Prostate gland (tissue), 2 donors: Measurements from ENCODE around the gene CTIF.

ENCODE experiments used
- CTCF ChIP-seq, 4 experiments: fragments of 200-600 bp in 2 of 4; fragments of 450-650 bp in 2 of 4; sonication (generic) in 2 of 4; IDR thresholded peaks; 1 replicate in 3 of 4; 2 replicates in 1 of 4; pipeline ENCODE4 v1.5.1; 2016 to 2019; ENCODE audit warnings: antibody characterized with exemption in 4 of 4, mild to moderate bottlenecking in 2 of 4, moderate library complexity in 2 of 4
- POLR2A ChIP-seq: fragments of 450-650 bp; IDR thresholded peaks from one replicate; pipeline ENCODE4 v1.6.1; 2016; ENCODE audit warnings: antibody characterized with exemption, mild to moderate bottlenecking

GRCh38 chr18:48569915-48570264, 31.1 kb downstream of the CTIF start:
- no peak for TF ChIP-seq CTCF (IDR thresholded peaks at IDR 0.05)
- TF ChIP-seq POLR2A: no peak
